Endothelial cell of umbilical vein (primary cell): ENCODE measurements around the gene PSMD3. TPM values are rescaled to one million over a fixed set of nuclear protein-coding genes. Genes with fewer than 3 reads are reported as not detected.

Source experiments
- BruUV-seq: library from RNA; stranded (reverse); fragments of 400-500 nt; replicated peaks from 2 replicates; lab custom pipeline; 2021; lab: Mats Ljungman, UMichigan
- CTCF ChIA-PET: fragments of 300-600, 350-600 bp; sonication (Branson Sonifier 250); formaldehyde crosslinking; loops from one replicate; lab custom pipeline; 2021; ENCODE audit warnings: antibody characterized with exemption, inconsistent platforms; lab: Charles Lee
- POLR2A ChIA-PET: fragments of 300-600, 350-600 bp; sonication (Branson Sonifier 250); formaldehyde crosslinking; loops from one replicate; lab custom pipeline; 2021; ENCODE audit warnings: antibody characterized with exemption, inconsistent platforms; lab: Charles Lee
- DNase-seq: peaks from one replicate; pipeline ENCODE4 v3.0.0-alpha.2; 2011; ENCODE audit warnings: low read depth, low spot score
- FAIRE-seq: peaks from 2 replicates; lab custom pipeline; 2011; peaks lifted over from hg19 to GRCh38; lab: Jason Lieb, UNC
- H2AFZ ChIP-seq: 2 replicates; pipeline ENCODE4 v1.6.0; 2012; ENCODE audit warnings: low read depth, low read length, control low read depth, inconsistent platforms
- H3K27ac ChIP-seq: 2 replicates; pipeline ENCODE4 v1.5.1; 2011; ENCODE audit warnings: low read depth, mild to moderate bottlenecking, control low read depth, low read length, moderate library complexity; ENCODE audit not compliant: insufficient read depth
- H3K27me3 ChIP-seq, 2 experiments: 2 replicates each; pipeline versions ENCODE4 v1.6.0 to v1.6.1; 2011; ENCODE audit warnings: low read length in 2 of 2, mixed read lengths in 1 of 2; ENCODE audit not compliant: control insufficient read depth in 2 of 2, insufficient read depth in 2 of 2
- H3K36me3 ChIP-seq, 2 experiments: 2 replicates in 1 of 2; 3 replicates in 1 of 2; pipeline ENCODE4 v1.5.1; 2011; ENCODE audit warnings: low read length in 2 of 2, mild to moderate bottlenecking in 1 of 2, moderate library complexity in 1 of 2; ENCODE audit not compliant: control insufficient read depth in 2 of 2, insufficient read depth in 2 of 2; ENCODE audit errors: extremely low read depth in 1 of 2
- H3K4me1 ChIP-seq: 3 replicates; pipeline ENCODE4 v1.5.1; 2011; ENCODE audit warnings: mild to moderate bottlenecking, low read length; ENCODE audit not compliant: control insufficient read depth, insufficient read depth; ENCODE audit errors: extremely low read depth
- H3K4me2 ChIP-seq: 2 replicates; pipeline ENCODE4 v1.6.1; 2011; ENCODE audit warnings: low read length, control low read depth, mixed read lengths; ENCODE audit not compliant: insufficient read depth
- H3K4me3 ChIP-seq, 3 experiments: fragments of 200-600 bp in 1 of 3; sonication (generic), shearing (Covaris generic) in 1 of 3; replicated peaks in 1 of 3; 2 replicates each; pipeline ENCODE4 v1.5.1; 2011 to 2016; ENCODE audit warnings: control low read depth in 3 of 3, low read length in 3 of 3, mild to moderate bottlenecking in 2 of 3, inconsistent platforms in 1 of 3, low read depth in 1 of 3, moderate library complexity in 1 of 3; ENCODE audit not compliant: insufficient read depth in 1 of 3
- H3K79me2 ChIP-seq: 2 replicates; pipeline ENCODE4 v1.6.0; 2012; ENCODE audit warnings: low read length, inconsistent platforms; ENCODE audit not compliant: control insufficient read depth, insufficient read depth
- H3K9ac ChIP-seq: replicated peaks from 2 replicates; pipeline ENCODE3; 2011; ENCODE audit warnings: low read length, control low read depth; ENCODE audit not compliant: insufficient read depth; ENCODE audit errors: extremely low read depth
- H3K9me1 ChIP-seq: replicated peaks from 3 replicates; pipeline ENCODE4 v1.6.0; 2011; ENCODE audit warnings: mild to moderate bottlenecking, low read length; ENCODE audit not compliant: control insufficient read depth, insufficient read depth; ENCODE audit errors: extremely low read depth
- H3K9me3 ChIP-seq: replicated peaks from 2 replicates; pipeline ENCODE4 v1.5.1; 2012; ENCODE audit warnings: low read length, inconsistent platforms; ENCODE audit not compliant: control insufficient read depth, insufficient read depth
- H4K20me1 ChIP-seq: replicated peaks from 2 replicates; pipeline ENCODE3; 2011; ENCODE audit warnings: mild to moderate bottlenecking, low read length; ENCODE audit not compliant: control insufficient read depth, insufficient read depth; ENCODE audit errors: extremely low read depth
- CTCF ChIP-seq, 2 donors: IDR thresholded peaks; 1 replicate in 1 of 2; 2 replicates in 1 of 2; pipeline ENCODE4 v1.5.1; 2011; ENCODE audit warnings: low read length in 2 of 2, mild to moderate bottlenecking in 2 of 2, moderate library complexity in 2 of 2, control low read depth in 1 of 2, inconsistent platforms in 1 of 2, low read depth in 1 of 2; ENCODE audit not compliant: insufficient read depth in 1 of 2; ENCODE audit errors: extremely low read depth in 1 of 2
- EZH2 ChIP-seq: IDR thresholded peaks from 2 replicates; pipeline ENCODE4 v1.6.1; 2012; ENCODE audit warnings: borderline replicate concordance, low read depth, mild to moderate bottlenecking, moderate library complexity, low read length, inconsistent platforms; ENCODE audit not compliant: severe bottlenecking
- FOS ChIP-seq: IDR thresholded peaks from 2 replicates; pipeline ENCODE4 v1.6.1; 2011; ENCODE audit warnings: mild to moderate bottlenecking, low read length, moderate library complexity, borderline replicate concordance; ENCODE audit not compliant: insufficient read depth
- GATA2 ChIP-seq: IDR thresholded peaks from 2 replicates; pipeline ENCODE4 v1.7.0; 2011; ENCODE audit warnings: low read depth, mild to moderate bottlenecking, moderate library complexity, mixed read lengths, low read length; ENCODE audit not compliant: insufficient read length, insufficient read depth
- JUN ChIP-seq: IDR thresholded peaks from 2 replicates; pipeline ENCODE4 v1.6.1; 2011; ENCODE audit warnings: borderline replicate concordance, low read depth; ENCODE audit not compliant: insufficient read length, insufficient read depth
- MAX ChIP-seq: IDR thresholded peaks from 2 replicates; pipeline ENCODE4 v1.6.1; 2011; ENCODE audit not compliant: insufficient read depth, insufficient read length
- MYC ChIP-seq: IDR thresholded peaks from one replicate; pipeline ENCODE4 v1.6.1; 2011; ENCODE audit warnings: mild to moderate bottlenecking, low read depth, low read length
- POLR2A ChIP-seq: IDR thresholded peaks from 2 replicates; pipeline ENCODE4 v1.6.1; 2012; ENCODE audit warnings: low read depth, mild to moderate bottlenecking, control low read depth, low read length
- POLR2AphosphoS5 ChIP-seq: IDR thresholded peaks from 2 replicates; pipeline ENCODE4 v1.6.1; 2012; ENCODE audit warnings: low read depth, mild to moderate bottlenecking, control low read depth, low read length, moderate library complexity; ENCODE audit not compliant: insufficient read depth
- dilution Hi-C: fragments of 300-500 bp; cut with MboI; formaldehyde crosslinking; loops from one replicate; pipeline ENCODE4 v1.15.0; 2019; ENCODE audit warnings: low sequenced_read_pairs; ENCODE audit not compliant: extremely low pct_ligation_motif_present
- intact Hi-C: fragments of 100-400 bp; cut with micrococcal nuclease; formaldehyde crosslinking; loops from one replicate; pipeline ENCODE4 v1.10.0; 2022
- polyA plus RNA-seq, 4 experiments: library from polyadenylated mRNA; depleted of rRNA in 3 of 4; stranded (reverse) in 3 of 4; unstranded in 1 of 4; fragments of >200 nt; gene quantifications; 2 replicates each; pipeline versions ENCODE4 v1.2.1 to v1.2.3, GENCODE V29; 2011 to 2012; ENCODE audit warnings: missing spikeins in 1 of 4
- total RNA-seq: library from RNA; stranded (reverse); gene quantifications from 2 replicates; pipeline ENCODE4 v1.2.3, GENCODE V29; 2021

PSMD3 gene
- total and polyA plus RNA-seq, 2 donors (not counting 3 experiments of a cell fraction or from before 2014, with no cell fraction given): 120 to 136 TPM

- ChIA-PET CTCF (interaction anchor here (0.5 to 10.7 kb wide), 10 partner anchors 8 to 174 kb away, joined by 3 to 246 read pairs (median 3); partner anchors contain the start of genes MED24 and THRA), POLR2A (interaction anchor here (0.5 kb wide), 1 partner anchor 1869 kb away, joined by 3 read pairs; no protein-coding TSS in a partner anchor)
- no peaks in the 10 kb centered on the region for H3K27me3 ChIP-seq
- H3K4me3 ChIP-seq: no peak overlapping the region
- H3K4me2 ChIP-seq: no peak overlapping the region
- H3K36me3 ChIP-seq: peaks cover 3 to 7% of the 10 kb centered on the region in 2 experiments
- no peaks in the 10 kb centered on the region for H3K9me1 ChIP-seq
- no peak overlapping the region for H2AFZ ChIP-seq
- H3K9ac ChIP-seq: no peak overlapping the region
- peaks cover 77% of the 10 kb centered on the region for H3K4me1 ChIP-seq
- intact Hi-C loops (loop anchor here (10.0 kb wide), 1 partner anchor 267 kb away; the partner anchor contains the start of gene CDC6), dilution Hi-C loops (no loop called here)
- peak overlapping the region; percentile 99 for H3K27ac ChIP-seq
- no peaks in the 10 kb centered on the region for H4K20me1 ChIP-seq
- no peaks in the 10 kb centered on the region for H3K9me3 ChIP-seq
- H3K79me2 ChIP-seq: peaks cover 18% of the 10 kb centered on the region
- DNase-seq (no peak), FAIRE-seq (peak; percentile 58)
- BruUV-seq: no TSS peak
- TF ChIP-seq MAX: no peak
- TF ChIP-seq POLR2A: no peak
- no peak for TF ChIP-seq FOS
- TF ChIP-seq JUN: no peak
- no peak for TF ChIP-seq GATA2
- no peak for TF ChIP-seq EZH2
- no peak for TF ChIP-seq MYC
- no peak for TF ChIP-seq CTCF (IDR thresholded peaks at IDR 0.05; ENCODE audit: extremely low read depth in 1 of 2, insufficient read depth in 1 of 2, low read depth in 1 of 2, low read length in 2 of 2)
- TF ChIP-seq POLR2AphosphoS5: no peak
These were observed 36.9 kb downstream of the PSMD3 start for GRCh38 chr17:40017422-40018080.
